GM23338 (cell line): Measurements from ENCODE around the gene SLC5A12. TPM values are rescaled to one million over a fixed set of nuclear protein-coding genes. Genes with fewer than 3 reads are reported as not detected.

Source experiments
- ATAC-seq: fragments of 200-7000 bp; cut with Tn5 transposase; 3 replicates; pipeline ENCODE4 v1.9.1; 2020
- DNase-seq: peaks from one replicate; pipeline ENCODE4 v3.0.0-alpha.2; 2015; ENCODE audit warnings: low spot score
- H2AFZ ChIP-seq: fragments of 200-600 bp; sonication (generic); 2 replicates; pipeline ENCODE4 v1.8.0; 2016; ENCODE audit warnings: antibody characterized with exemption, mild to moderate bottlenecking, moderate library complexity
- H3F3A ChIP-seq: fragments of 200-600 bp; sonication (generic); replicated peaks from 2 replicates; pipeline ENCODE4 v1.8.0; 2017; ENCODE audit warnings: antibody characterized with exemption, mixed run types, low read depth
- H3K27ac ChIP-seq: fragments of 200-600 bp; sonication (generic); 2 replicates; pipeline ENCODE4 v1.6.1; 2016; ENCODE audit warnings: low read depth
- H3K27me3 ChIP-seq: fragments of 200-600 bp; sonication (generic); 2 replicates; pipeline ENCODE4 v1.8.0; 2016; ENCODE audit warnings: mild to moderate bottlenecking, mixed run types, moderate library complexity; ENCODE audit not compliant: insufficient read depth
- H3K36me3 ChIP-seq: fragments of 200-600 bp; sonication (generic); 2 replicates; pipeline ENCODE4 v1.8.0; 2016; ENCODE audit warnings: mild to moderate bottlenecking; ENCODE audit not compliant: insufficient read depth
- H3K4me1 ChIP-seq: fragments of 200-600 bp; sonication (generic); 2 replicates; pipeline ENCODE4 v1.8.0; 2016; ENCODE audit warnings: mild to moderate bottlenecking, moderate library complexity; ENCODE audit not compliant: insufficient read depth
- H3K4me2 ChIP-seq: fragments of 200-600 bp; sonication (generic); 2 replicates; pipeline ENCODE4 v1.7.1; 2017; ENCODE audit warnings: mixed run types
- H3K4me3 ChIP-seq: fragments of 200-600 bp; sonication (generic); 2 replicates; pipeline ENCODE4 v1.6.1; 2016; ENCODE audit warnings: mixed run types
- H3K79me2 ChIP-seq: fragments of 200-600 bp; sonication (generic); replicated peaks from 2 replicates; pipeline ENCODE4 v1.8.0; 2017; ENCODE audit warnings: mild to moderate bottlenecking; ENCODE audit not compliant: insufficient read depth
- H3K9me2 ChIP-seq: fragments of 200-600 bp; sonication (generic); 2 replicates; pipeline ENCODE4 v1.8.0; 2017; ENCODE audit not compliant: insufficient read depth
- H4K20me1 ChIP-seq: fragments of 200-600 bp; sonication (generic); replicated peaks from 2 replicates; pipeline ENCODE4 v1.8.0; 2017; ENCODE audit warnings: mild to moderate bottlenecking; ENCODE audit not compliant: insufficient read depth
- H3K27ac Mint-ChIP-seq: 2 replicates; pipeline ENCODE4 v1.8.0; 2020; ENCODE audit warnings: inconsistent platforms, mild to moderate bottlenecking, moderate library complexity, mixed read lengths
- H3K27me3 Mint-ChIP-seq: 3 replicates; pipeline ENCODE4 v1.8.0; 2022; ENCODE audit warnings: low read depth, mild to moderate bottlenecking, moderate library complexity, mixed read lengths, inconsistent platforms; ENCODE audit not compliant: insufficient read depth, poor library complexity
- H3K36me3 Mint-ChIP-seq: 3 replicates; pipeline ENCODE4 v1.8.0; 2021; ENCODE audit warnings: low read depth, mild to moderate bottlenecking, inconsistent platforms, moderate library complexity, mixed read lengths
- H3K4me1 Mint-ChIP-seq: 3 replicates; pipeline ENCODE4 v1.8.0; 2020; ENCODE audit warnings: mild to moderate bottlenecking, inconsistent platforms, mixed read lengths
- H3K4me3 Mint-ChIP-seq: 3 replicates; pipeline ENCODE4 v1.8.0; 2021; ENCODE audit warnings: moderate library complexity, mild to moderate bottlenecking, inconsistent platforms, mixed read lengths
- H3K9me3 Mint-ChIP-seq: 3 replicates; pipeline ENCODE4 v1.8.0; 2020; ENCODE audit warnings: moderate library complexity, mild to moderate bottlenecking, inconsistent platforms, mixed read lengths
- CREB1 ChIP-seq: fragments of 250-450 bp; sonication (Bioruptor Pico); IDR thresholded peaks from 2 replicates; pipeline ENCODE4 v1.5.0; 2020; ENCODE audit warnings: low read depth, mild to moderate bottlenecking, moderate library complexity
- ETS1 ChIP-seq: IDR thresholded peaks from 2 replicates; pipeline ENCODE4 v1.6.1; 2016; ENCODE audit warnings: antibody characterized with exemption
- EZH2 ChIP-seq: fragments of 200-600 bp; sonication (generic); IDR thresholded peaks from one replicate; pipeline ENCODE4 v1.8.0; 2017; ENCODE audit warnings: antibody characterized with exemption, mild to moderate bottlenecking, low read depth; ENCODE audit not compliant: unreplicated experiment
- EZH2phosphoT487 ChIP-seq: fragments of 200-600 bp; sonication (generic); IDR thresholded peaks from one replicate; pipeline ENCODE4 v1.8.1; 2018; ENCODE audit warnings: antibody characterized with exemption; ENCODE audit not compliant: unreplicated experiment
- JUNB ChIP-seq: IDR thresholded peaks from one replicate; pipeline ENCODE4 v1.6.1; 2016; ENCODE audit warnings: antibody characterized with exemption; ENCODE audit not compliant: unreplicated experiment
- NANOG ChIP-seq: IDR thresholded peaks from 2 replicates; pipeline ENCODE4 v1.6.1; 2016; ENCODE audit warnings: antibody characterized with exemption, borderline replicate concordance
- POLR2AphosphoS5 ChIP-seq: IDR thresholded peaks from 2 replicates; pipeline ENCODE4 v1.6.1; 2016; ENCODE audit warnings: antibody characterized with exemption, low read depth
- STAT1 ChIP-seq: IDR thresholded peaks from one replicate; pipeline ENCODE4 v1.6.1; 2016; ENCODE audit warnings: antibody characterized with exemption; ENCODE audit not compliant: unreplicated experiment
- ZNF114 ChIP-seq: fragments of 250-450 bp; sonication (Bioruptor Pico); IDR thresholded peaks from 2 replicates; pipeline ENCODE4 v1.5.0; 2020; ENCODE audit warnings: mild to moderate bottlenecking, moderate library complexity
- ZNF331 ChIP-seq: fragments of 250-450 bp; sonication (Bioruptor Pico); IDR thresholded peaks from 2 replicates; pipeline ENCODE4 v1.5.0; 2020; ENCODE audit warnings: low read depth, mild to moderate bottlenecking, moderate library complexity
- polyA plus RNA-seq: library from polyadenylated mRNA; unstranded; fragments of >200 nt; fragmentation: Nextera tagmentation; extraction: Ambion mirVana; gene quantifications from 2 replicates; pipeline ENCODE4 v1.2.1, GENCODE V29; 2016
- total RNA-seq: library from RNA; depleted of rRNA; stranded (reverse); fragments of >200 nt; shearing (Covaris generic); gene quantifications from 2 replicates; pipeline ENCODE4 v1.2.3, GENCODE V29; 2014
- TF ChIP-seq, protein P1 (sequence below), 2 experiments: fragments of 200-600 bp in 1 of 2; sonication (generic) in 1 of 2; conservative IDR thresholded peaks; 2 replicates each; pipeline versions ENCODE4 v1.5.1 to v1.6.1; 2016 to 2017; ENCODE audit warnings: antibody characterized with exemption in 2 of 2, low read depth in 2 of 2, mild to moderate bottlenecking in 2 of 2, moderate library complexity in 1 of 2
- TF ChIP-seq, protein P2 (sequence below): IDR thresholded peaks from one replicate; pipeline ENCODE4 v1.6.1; 2018; ENCODE audit warnings: antibody characterized with exemption; ENCODE audit not compliant: unreplicated experiment
- TF ChIP-seq, protein P3 (sequence below): fragments of 250-450 bp; sonication (Bioruptor Pico); IDR thresholded peaks from 2 replicates; pipeline ENCODE4 v1.5.0; 2020; ENCODE audit warnings: mild to moderate bottlenecking, moderate library complexity

SLC5A12 gene
- total and polyA plus RNA-seq, 2 experiments from 2014 or later = 0.60 to 1.4 TPM

GRCh38 chr11:26715133-26715532 lies 6.7 kb downstream of the SLC5A12 start:
- TF ChIP-seq STAT1 = no peak
- TF ChIP-seq EZH2phosphoT487 = no peak
- TF ChIP-seq ZNF331 (CRISPR knock-in tag) = no peak
- TF ChIP-seq, protein P1, sequence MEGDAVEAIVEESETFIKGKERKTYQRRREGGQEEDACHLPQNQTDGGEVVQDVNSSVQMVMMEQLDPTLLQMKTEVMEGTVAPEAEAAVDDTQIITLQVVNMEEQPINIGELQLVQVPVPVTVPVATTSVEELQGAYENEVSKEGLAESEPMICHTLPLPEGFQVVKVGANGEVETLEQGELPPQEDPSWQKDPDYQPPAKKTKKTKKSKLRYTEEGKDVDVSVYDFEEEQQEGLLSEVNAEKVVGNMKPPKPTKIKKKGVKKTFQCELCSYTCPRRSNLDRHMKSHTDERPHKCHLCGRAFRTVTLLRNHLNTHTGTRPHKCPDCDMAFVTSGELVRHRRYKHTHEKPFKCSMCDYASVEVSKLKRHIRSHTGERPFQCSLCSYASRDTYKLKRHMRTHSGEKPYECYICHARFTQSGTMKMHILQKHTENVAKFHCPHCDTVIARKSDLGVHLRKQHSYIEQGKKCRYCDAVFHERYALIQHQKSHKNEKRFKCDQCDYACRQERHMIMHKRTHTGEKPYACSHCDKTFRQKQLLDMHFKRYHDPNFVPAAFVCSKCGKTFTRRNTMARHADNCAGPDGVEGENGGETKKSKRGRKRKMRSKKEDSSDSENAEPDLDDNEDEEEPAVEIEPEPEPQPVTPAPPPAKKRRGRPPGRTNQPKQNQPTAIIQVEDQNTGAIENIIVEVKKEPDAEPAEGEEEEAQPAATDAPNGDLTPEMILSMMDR (conservative IDR thresholded peaks at IDR 0.05; ENCODE audit: low read depth in 2 of 2) = no peak
- TF ChIP-seq, protein P2, sequence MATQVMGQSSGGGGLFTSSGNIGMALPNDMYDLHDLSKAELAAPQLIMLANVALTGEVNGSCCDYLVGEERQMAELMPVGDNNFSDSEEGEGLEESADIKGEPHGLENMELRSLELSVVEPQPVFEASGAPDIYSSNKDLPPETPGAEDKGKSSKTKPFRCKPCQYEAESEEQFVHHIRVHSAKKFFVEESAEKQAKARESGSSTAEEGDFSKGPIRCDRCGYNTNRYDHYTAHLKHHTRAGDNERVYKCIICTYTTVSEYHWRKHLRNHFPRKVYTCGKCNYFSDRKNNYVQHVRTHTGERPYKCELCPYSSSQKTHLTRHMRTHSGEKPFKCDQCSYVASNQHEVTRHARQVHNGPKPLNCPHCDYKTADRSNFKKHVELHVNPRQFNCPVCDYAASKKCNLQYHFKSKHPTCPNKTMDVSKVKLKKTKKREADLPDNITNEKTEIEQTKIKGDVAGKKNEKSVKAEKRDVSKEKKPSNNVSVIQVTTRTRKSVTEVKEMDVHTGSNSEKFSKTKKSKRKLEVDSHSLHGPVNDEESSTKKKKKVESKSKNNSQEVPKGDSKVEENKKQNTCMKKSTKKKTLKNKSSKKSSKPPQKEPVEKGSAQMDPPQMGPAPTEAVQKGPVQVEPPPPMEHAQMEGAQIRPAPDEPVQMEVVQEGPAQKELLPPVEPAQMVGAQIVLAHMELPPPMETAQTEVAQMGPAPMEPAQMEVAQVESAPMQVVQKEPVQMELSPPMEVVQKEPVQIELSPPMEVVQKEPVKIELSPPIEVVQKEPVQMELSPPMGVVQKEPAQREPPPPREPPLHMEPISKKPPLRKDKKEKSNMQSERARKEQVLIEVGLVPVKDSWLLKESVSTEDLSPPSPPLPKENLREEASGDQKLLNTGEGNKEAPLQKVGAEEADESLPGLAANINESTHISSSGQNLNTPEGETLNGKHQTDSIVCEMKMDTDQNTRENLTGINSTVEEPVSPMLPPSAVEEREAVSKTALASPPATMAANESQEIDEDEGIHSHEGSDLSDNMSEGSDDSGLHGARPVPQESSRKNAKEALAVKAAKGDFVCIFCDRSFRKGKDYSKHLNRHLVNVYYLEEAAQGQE = no peak
- TF ChIP-seq CREB1 (CRISPR knock-in tag) = no peak
- TF ChIP-seq JUNB = no peak
- no peak for TF ChIP-seq POLR2AphosphoS5
- no peak for TF ChIP-seq ZNF114 (CRISPR knock-in tag)
- TF ChIP-seq, protein P3, sequence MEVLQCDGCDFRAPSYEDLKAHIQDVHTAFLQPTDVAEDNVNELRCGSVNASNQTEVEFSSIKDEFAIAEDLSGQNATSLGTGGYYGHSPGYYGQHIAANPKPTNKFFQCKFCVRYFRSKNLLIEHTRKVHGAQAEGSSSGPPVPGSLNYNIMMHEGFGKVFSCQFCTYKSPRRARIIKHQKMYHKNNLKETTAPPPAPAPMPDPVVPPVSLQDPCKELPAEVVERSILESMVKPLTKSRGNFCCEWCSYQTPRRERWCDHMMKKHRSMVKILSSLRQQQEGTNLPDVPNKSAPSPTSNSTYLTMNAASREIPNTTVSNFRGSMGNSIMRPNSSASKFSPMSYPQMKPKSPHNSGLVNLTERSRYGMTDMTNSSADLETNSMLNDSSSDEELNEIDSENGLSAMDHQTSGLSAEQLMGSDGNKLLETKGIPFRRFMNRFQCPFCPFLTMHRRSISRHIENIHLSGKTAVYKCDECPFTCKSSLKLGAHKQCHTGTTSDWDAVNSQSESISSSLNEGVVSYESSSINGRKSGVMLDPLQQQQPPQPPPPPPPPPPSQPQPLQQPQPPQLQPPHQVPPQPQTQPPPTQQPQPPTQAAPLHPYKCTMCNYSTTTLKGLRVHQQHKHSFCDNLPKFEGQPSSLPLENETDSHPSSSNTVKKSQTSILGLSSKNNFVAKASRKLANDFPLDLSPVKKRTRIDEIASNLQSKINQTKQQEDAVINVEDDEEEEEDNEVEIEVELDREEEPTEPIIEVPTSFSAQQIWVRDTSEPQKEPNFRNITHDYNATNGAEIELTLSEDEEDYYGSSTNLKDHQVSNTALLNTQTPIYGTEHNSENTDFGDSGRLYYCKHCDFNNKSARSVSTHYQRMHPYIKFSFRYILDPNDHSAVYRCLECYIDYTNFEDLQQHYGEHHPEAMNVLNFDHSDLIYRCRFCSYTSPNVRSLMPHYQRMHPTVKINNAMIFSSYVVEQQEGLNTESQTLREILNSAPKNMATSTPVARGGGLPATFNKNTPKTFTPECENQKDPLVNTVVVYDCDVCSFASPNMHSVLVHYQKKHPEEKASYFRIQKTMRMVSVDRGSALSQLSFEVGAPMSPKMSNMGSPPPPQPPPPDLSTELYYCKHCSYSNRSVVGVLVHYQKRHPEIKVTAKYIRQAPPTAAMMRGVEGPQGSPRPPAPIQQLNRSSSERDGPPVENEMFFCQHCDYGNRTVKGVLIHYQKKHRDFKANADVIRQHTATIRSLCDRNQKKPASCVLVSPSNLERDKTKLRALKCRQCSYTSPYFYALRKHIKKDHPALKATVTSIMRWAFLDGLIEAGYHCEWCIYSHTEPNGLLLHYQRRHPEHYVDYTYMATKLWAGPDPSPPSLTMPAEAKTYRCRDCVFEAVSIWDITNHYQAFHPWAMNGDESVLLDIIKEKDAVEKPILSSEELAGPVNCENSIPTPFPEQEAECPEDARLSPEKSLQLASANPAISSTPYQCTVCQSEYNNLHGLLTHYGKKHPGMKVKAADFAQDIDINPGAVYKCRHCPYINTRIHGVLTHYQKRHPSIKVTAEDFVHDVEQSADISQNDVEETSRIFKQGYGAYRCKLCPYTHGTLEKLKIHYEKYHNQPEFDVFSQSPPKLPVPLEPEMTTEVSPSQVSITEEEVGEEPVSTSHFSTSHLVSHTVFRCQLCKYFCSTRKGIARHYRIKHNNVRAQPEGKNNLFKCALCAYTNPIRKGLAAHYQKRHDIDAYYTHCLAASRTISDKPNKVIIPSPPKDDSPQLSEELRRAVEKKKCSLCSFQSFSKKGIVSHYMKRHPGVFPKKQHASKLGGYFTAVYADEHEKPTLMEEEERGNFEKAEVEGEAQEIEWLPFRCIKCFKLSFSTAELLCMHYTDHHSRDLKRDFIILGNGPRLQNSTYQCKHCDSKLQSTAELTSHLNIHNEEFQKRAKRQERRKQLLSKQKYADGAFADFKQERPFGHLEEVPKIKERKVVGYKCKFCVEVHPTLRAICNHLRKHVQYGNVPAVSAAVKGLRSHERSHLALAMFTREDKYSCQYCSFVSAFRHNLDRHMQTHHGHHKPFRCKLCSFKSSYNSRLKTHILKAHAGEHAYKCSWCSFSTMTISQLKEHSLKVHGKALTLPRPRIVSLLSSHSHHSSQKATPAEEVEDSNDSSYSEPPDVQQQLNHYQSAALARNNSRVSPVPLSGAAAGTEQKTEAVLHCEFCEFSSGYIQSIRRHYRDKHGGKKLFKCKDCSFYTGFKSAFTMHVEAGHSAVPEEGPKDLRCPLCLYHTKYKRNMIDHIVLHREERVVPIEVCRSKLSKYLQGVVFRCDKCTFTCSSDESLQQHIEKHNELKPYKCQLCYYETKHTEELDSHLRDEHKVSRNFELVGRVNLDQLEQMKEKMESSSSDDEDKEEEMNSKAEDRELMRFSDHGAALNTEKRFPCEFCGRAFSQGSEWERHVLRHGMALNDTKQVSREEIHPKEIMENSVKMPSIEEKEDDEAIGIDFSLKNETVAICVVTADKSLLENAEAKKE = no peak
- TF ChIP-seq NANOG = no peak
- TF ChIP-seq ETS1 = no peak
- TF ChIP-seq EZH2 = no peak
- Histone ChIP-seq H3K4me1 (no peaks in the 10 kb centered on the region), H3K27ac (no peak overlapping the region), H3K4me2 (no peak overlapping the region), H3F3A (no peaks in the 10 kb centered on the region), H3K27me3 (no peaks in the 10 kb centered on the region), H3K4me3 (no peak overlapping the region), H3K9me2 (no peaks in the 10 kb centered on the region), H3K36me3 (no peaks in the 10 kb centered on the region), H4K20me1 (no peaks in the 10 kb centered on the region), H2AFZ (no peak overlapping the region), H3K79me2 (no peaks in the 10 kb centered on the region)
- Mint-ChIP-seq H3K27me3 (no peaks in the 10 kb centered on the region), H3K4me1 (no peaks in the 10 kb centered on the region), H3K36me3 (no peaks in the 10 kb centered on the region), H3K9me3 (no peaks in the 10 kb centered on the region), H3K4me3 (no peak overlapping the region), H3K27ac (no peak overlapping the region)
- ATAC-seq (no peak), DNase-seq (no peak)
